Activated CD8-positive, alpha-beta T cell treated with anti-CD3 and anti-CD28 coated beads, Interleukin-2, amount 10 ng/mL, durations not matched to agents 7 days and 5 days (primary cell): ENCODE data around the gene ZGPAT. TPM values are rescaled to one million over a fixed set of nuclear protein-coding genes. Genes with fewer than 3 reads are reported as not detected.
A peak's percentile ranks its signal among the peaks of the same experiment; 100 is the strongest.

Source experiments
- ATAC-seq: fragments of 150-1000 bp; cut with Tn5 transposase; one replicate; pipeline ENCODE4 v1.10.0; 2021; ENCODE audit warnings: moderate library complexity
- CTCF ChIA-PET: fragments of 350-600 bp; sonication (Branson Sonifier 250); formaldehyde crosslinking; loops from one replicate; lab custom pipeline; 2021; ENCODE audit warnings: antibody characterized with exemption; lab: Charles Lee
- POLR2A ChIA-PET: fragments of 350-600 bp; sonication (Branson Sonifier 250); formaldehyde crosslinking; loops from one replicate; lab custom pipeline; 2021; ENCODE audit warnings: antibody characterized with exemption; lab: Charles Lee
- DNase-seq: peaks from one replicate; pipeline ENCODE4 v3.0.0-alpha.2; 2020
- H3K27ac Mint-ChIP-seq: one replicate; pipeline ENCODE4 v1.8.0; 2021; ENCODE audit warnings: mild to moderate bottlenecking, mixed read lengths
- H3K27me3 Mint-ChIP-seq: one replicate; pipeline ENCODE4 v1.8.0; 2021; ENCODE audit warnings: low read depth, mixed read lengths
- H3K36me3 Mint-ChIP-seq: one replicate; pipeline ENCODE4 v1.8.0; 2021; ENCODE audit warnings: low read depth, mixed read lengths
- H3K4me1 Mint-ChIP-seq: one replicate; pipeline ENCODE4 v1.8.0; 2021; ENCODE audit warnings: low read depth, mixed read lengths
- H3K4me3 Mint-ChIP-seq: one replicate; pipeline ENCODE4 v1.8.0; 2021; ENCODE audit warnings: mild to moderate bottlenecking, mixed read lengths
- H3K9me3 Mint-ChIP-seq: one replicate; pipeline ENCODE4 v1.8.0; 2022; ENCODE audit warnings: mixed read lengths; ENCODE audit not compliant: insufficient read depth
- total RNA-seq, 2 experiments: library from RNA; stranded (reverse); gene quantifications; one replicate each; pipeline ENCODE4 v1.2.3, GENCODE V29; 2021

The ZGPAT gene
- total RNA-seq, 2 experiments from 2014 or later = 38.6 to 43.5 TPM

- H3K27ac Mint-ChIP-seq = no peak overlapping the region
- H3K27me3 Mint-ChIP-seq = no peaks in the 10 kb centered on the region
- ChIA-PET POLR2A (no interaction called here), CTCF (interaction anchor here (0.9 kb wide), 1 partner anchor 35 kb away, joined by 3 read pairs; the partner anchor contains the start of gene LIME1)
- ATAC-seq = no peak
- no peak for DNase-seq
- no peaks in the 10 kb centered on the region for H3K9me3 Mint-ChIP-seq
- H3K4me1 Mint-ChIP-seq = peaks cover 12% of the 10 kb centered on the region
- no peak overlapping the region for H3K4me3 Mint-ChIP-seq
- H3K36me3 Mint-ChIP-seq = peaks cover 20% of the 10 kb centered on the region
These were observed 6.4 kb upstream of the ZGPAT start for GRCh38 chr20:63701329-63702035.

GRCh38 chr20:63702036-63702665 is 5.7 kb upstream of the ZGPAT start:
- Mint-ChIP-seq H3K27me3 (no peaks in the 10 kb centered on the region), H3K9me3 (no peaks in the 10 kb centered on the region), H3K4me3 (no peak overlapping the region), H3K4me1 (peaks cover 16% of the 10 kb centered on the region), H3K36me3 (peaks cover 27% of the 10 kb centered on the region), H3K27ac (no peak overlapping the region)
- POLR2A ChIA-PET = no interaction called here
- no peak for DNase-seq
- CTCF ChIA-PET = no interaction called here
- ATAC-seq = no peak

- ATAC-seq (no peak), DNase-seq (no peak)
- H3K4me3 Mint-ChIP-seq = no peak overlapping the region
- H3K4me1 Mint-ChIP-seq = peaks cover 12% of the 10 kb centered on the region
- no peaks in the 10 kb centered on the region for H3K27me3 Mint-ChIP-seq
- H3K27ac Mint-ChIP-seq = no peak overlapping the region
- H3K9me3 Mint-ChIP-seq = no peaks in the 10 kb centered on the region
- ChIA-PET POLR2A (no interaction called here), CTCF (no interaction called here)
- peaks cover 27% of the 10 kb centered on the region for H3K36me3 Mint-ChIP-seq
These were observed 4.9 kb upstream of the ZGPAT start for GRCh38 chr20:63702751-63703470.

GRCh38 chr20:63703471-63703975 is 4.3 kb upstream of the ZGPAT start:
- Mint-ChIP-seq H3K9me3 (no peaks in the 10 kb centered on the region), H3K27me3 (no peaks in the 10 kb centered on the region), H3K36me3 (peaks cover 29% of the 10 kb centered on the region), H3K4me3 (no peak overlapping the region), H3K4me1 (peaks cover 14% of the 10 kb centered on the region), H3K27ac (no peak overlapping the region)
- ATAC-seq = no peak
- POLR2A ChIA-PET = interaction anchor here (1.3 kb wide), 1 partner anchor 8 kb away, joined by 3 read pairs; no protein-coding TSS in a partner anchor
- no peak for DNase-seq
- CTCF ChIA-PET = interaction anchor here (1.3 kb wide), 1 partner anchor 83 kb away, joined by 3 read pairs; no protein-coding TSS in a partner anchor

- CTCF ChIA-PET = interaction anchor here (1.3 kb wide), 1 partner anchor 82 kb away, joined by 3 read pairs; no protein-coding TSS in a partner anchor
- ATAC-seq (no peak), DNase-seq (no peak)
- H3K9me3 Mint-ChIP-seq = no peaks in the 10 kb centered on the region
- H3K27me3 Mint-ChIP-seq = no peaks in the 10 kb centered on the region
- peaks cover 20% of the 10 kb centered on the region for H3K4me1 Mint-ChIP-seq
- POLR2A ChIA-PET = interaction anchor here (1.3 kb wide), 1 partner anchor 9 kb away, joined by 3 read pairs; no protein-coding TSS in a partner anchor
- no peak overlapping the region for H3K27ac Mint-ChIP-seq
- H3K4me3 Mint-ChIP-seq = no peak overlapping the region
- peaks cover 36% of the 10 kb centered on the region for H3K36me3 Mint-ChIP-seq
These were observed 3.7 kb upstream of the ZGPAT start for GRCh38 chr20:63703976-63704748.

GRCh38 chr20:63704749-63705117 is 3.1 kb upstream of the ZGPAT start:
- POLR2A ChIA-PET = interaction anchor here (1.3 kb wide), 1 partner anchor 9 kb away, joined by 3 read pairs; no protein-coding TSS in a partner anchor
- CTCF ChIA-PET = interaction anchor here (1.3 kb wide), 1 partner anchor 82 kb away, joined by 3 read pairs; no protein-coding TSS in a partner anchor
- Mint-ChIP-seq H3K36me3 (peaks cover 40% of the 10 kb centered on the region), H3K4me3 (no peak overlapping the region), H3K27me3 (no peaks in the 10 kb centered on the region), H3K27ac (no peak overlapping the region), H3K9me3 (no peaks in the 10 kb centered on the region), H3K4me1 (peaks cover 25% of the 10 kb centered on the region)
- ATAC-seq (no peak), DNase-seq (no peak)

GRCh38 chr20:63705232-63706026 is 2.4 kb upstream of the ZGPAT start:
- DNase-seq (no peak), ATAC-seq (no peak)
- Mint-ChIP-seq H3K4me3 (peak overlapping the region; percentile 90), H3K27ac (no peak overlapping the region), H3K9me3 (no peaks in the 10 kb centered on the region), H3K27me3 (no peaks in the 10 kb centered on the region), H3K4me1 (peaks cover 29% of the 10 kb centered on the region), H3K36me3 (peaks cover 42% of the 10 kb centered on the region)
- ChIA-PET POLR2A (no interaction called here), CTCF (interaction anchor here (1.4 to 4.2 kb wide), 4 partner anchors 32 to 159 kb away, joined by 5 to 70 read pairs (median 30); partner anchors contain the start of genes LIME1, SLC2A4RG and TPD52L2)

- DNase-seq = no peak
- Mint-ChIP-seq H3K4me3 (peak overlapping the region; percentile 90), H3K9me3 (no peaks in the 10 kb centered on the region), H3K4me1 (peaks cover 36% of the 10 kb centered on the region), H3K27me3 (no peaks in the 10 kb centered on the region), H3K36me3 (peaks cover 49% of the 10 kb centered on the region), H3K27ac (peak overlapping the region; percentile 81)
- no peak for ATAC-seq
- ChIA-PET POLR2A (interaction anchor here (1.3 kb wide), 1 partner anchor 159 kb away, joined by 4 read pairs; the partner anchor contains the start of gene TPD52L2), CTCF (interaction anchor here (0.6 to 4.2 kb wide), 5 partner anchors 27 to 158 kb away, joined by 3 to 70 read pairs (median 15); partner anchors contain the start of genes LIME1, SLC2A4RG and TPD52L2)
These were observed 1.7 kb upstream of the ZGPAT start for GRCh38 chr20:63706027-63706695.

GRCh38 chr20:63706852-63707557 is 834 bp upstream of the ZGPAT start:
- DNase-seq (peak; percentile 76), ATAC-seq (peak; percentile 62)
- ChIA-PET CTCF (interaction anchor here (0.6 to 4.2 kb wide), 25 partner anchors 8 to 351 kb away, joined by 3 to 70 read pairs (median 5); partner anchors contain the start of genes LIME1, RTEL1, SAMD10 and SLC2A4RG), POLR2A (interaction anchor here (0.6 to 2.2 kb wide), 12 partner anchors 9 to 262 kb away, joined by 3 to 19 read pairs (median 4); partner anchors contain the start of genes LIME1, RTEL1, SLC2A4RG and TPD52L2)
- Mint-ChIP-seq H3K36me3 (peaks cover 58% of the 10 kb centered on the region), H3K4me1 (peaks cover 38% of the 10 kb centered on the region), H3K27me3 (no peaks in the 10 kb centered on the region), H3K9me3 (no peaks in the 10 kb centered on the region), H3K4me3 (peak overlapping the region; percentile 90), H3K27ac (peak overlapping the region; percentile 81)
